ENCODE results near the gene SLC15A1. TPM values are rescaled to one million over a fixed set of nuclear protein-coding genes. Genes with fewer than 3 reads are reported as not detected.

Gene SLC15A1
- total RNA-seq, result 10 to 100 TPM in 1 of 2 donors, 1 to 10 TPM in 1; 7.8 to 12.2 TPM

DNA sequence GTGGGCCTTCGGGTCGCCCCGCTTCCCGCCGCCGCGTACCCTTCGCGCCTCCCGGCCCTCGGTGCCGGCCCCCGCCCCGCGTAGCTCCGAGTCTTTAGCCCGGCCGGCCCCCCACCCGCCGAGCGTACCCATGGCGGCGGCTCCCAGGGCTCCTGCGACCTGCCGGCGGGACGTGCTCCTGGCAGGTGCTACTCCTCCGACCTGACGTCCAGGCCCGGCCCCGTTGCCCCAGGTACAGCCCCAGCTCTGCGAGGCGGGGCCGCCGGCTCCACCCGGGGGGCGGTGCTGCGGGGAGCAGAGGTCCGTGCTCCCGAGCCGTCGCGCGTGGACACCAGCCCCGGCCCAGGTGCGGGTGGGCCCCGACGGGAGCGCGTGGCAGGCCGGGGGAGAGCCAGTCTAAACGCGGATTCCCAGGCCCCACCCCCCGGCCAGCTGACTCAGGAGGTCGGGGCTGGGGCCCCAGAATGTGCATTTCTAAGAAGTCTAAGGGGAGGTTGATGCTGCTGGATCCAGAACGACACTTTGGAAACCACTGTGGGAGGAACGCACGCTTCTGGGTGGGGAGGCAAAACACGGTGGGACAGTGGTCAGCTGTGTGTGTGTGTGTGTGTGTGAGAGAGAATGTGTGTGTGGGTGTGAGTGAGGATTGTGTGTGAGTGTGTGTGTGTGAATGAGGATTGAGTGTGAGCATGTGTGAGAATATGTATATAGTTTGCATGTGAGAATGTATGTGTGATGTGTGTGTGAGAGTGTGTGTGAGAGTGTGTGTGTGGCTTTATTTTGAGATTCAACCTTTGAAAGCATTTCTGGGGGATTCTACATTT, at the start of gene SLC15A1:
SLC15A1 (minus strand) TSS at position 206 of the 824 bp plus-strand sequence; CDS start at position 132, 74 bp downstream.
- intact Hi-C loops (cut with DNase I), result no loop called here
- peak within 1 kb of the TSS in 1 of 2 donors; percentile 3 for H3K4me3 ChIP-seq
- peak within 1 kb of the TSS in 3 of 4 donors; percentile 11 to 71 (median 43) for H3K27ac ChIP-seq
- WGBS, 2 donors, result 6 to 43% methylated on average over 8 to 57 of the region's 59 CpGs
- peaks cover 0 to 6% of the 10 kb centered on the region in 2 donors for H3K27me3 ChIP-seq
- H3K4me1 ChIP-seq, result peaks cover 15% of the 10 kb centered on the region
- no peaks in the 10 kb centered on the region for H3K9me3 ChIP-seq
- ATAC-seq, result peak; percentile 66
- no peaks in the 10 kb centered on the region for H3K36me3 ChIP-seq (replicated peaks in 1 of 2; ENCODE audit: insufficient read depth in 1 of 2, low read depth in 2 of 2)
- peak; percentile 37 to 61 (median 46) for DNase-seq
- no peak for TF ChIP-seq CTCF (IDR thresholded peaks at IDR 0.05)
- peak in 1 of 3 donors; percentile 30 for TF ChIP-seq POLR2A (IDR thresholded peaks at IDR 0.05)

DNA sequence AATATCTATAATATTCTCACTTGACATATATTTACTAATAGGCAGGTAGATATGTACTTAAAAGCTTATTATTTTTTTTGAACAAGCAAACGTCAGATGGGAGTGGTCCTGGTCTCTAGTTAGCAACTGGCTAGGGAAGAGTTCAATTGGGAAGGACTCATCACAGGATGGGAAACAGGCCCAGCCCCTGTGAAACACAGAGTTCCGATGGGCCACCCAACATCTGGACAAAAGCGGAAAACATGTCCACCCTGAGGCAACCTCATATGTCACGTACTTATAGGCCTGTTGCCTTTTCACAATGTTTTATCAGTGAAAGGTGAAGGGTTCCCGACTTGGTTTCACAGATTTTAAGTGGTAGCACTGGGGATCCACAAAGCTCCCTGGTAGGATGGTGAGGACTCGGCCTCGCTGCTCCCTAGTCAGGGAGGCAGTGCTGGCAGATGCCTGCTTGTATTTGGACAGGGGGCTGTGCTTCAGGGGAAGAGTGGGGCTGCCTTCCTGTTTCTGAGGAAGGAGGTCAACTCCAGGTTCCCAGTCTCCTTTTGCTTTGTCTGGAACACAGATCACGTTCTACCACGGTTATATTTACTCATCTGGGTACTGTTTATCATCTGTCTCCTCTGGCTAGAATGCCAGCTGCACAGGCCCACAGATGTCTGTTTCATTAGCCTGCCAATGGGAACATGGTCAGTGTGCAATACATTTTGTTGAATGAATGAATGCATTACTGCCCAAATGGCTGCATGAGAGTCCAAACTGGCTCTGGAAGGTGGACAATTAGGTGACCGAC, 49.4 kb upstream of the SLC15A1 start:
- Histone ChIP-seq H3K4me1 (peaks cover 13% of the 10 kb centered on the region), H3K36me3 (replicated peaks in 1 of 2; ENCODE audit: insufficient read depth in 1 of 2, low read depth in 2 of 2) (peaks cover 0 to 4% of the 10 kb centered on the region in 2 donors), H3K4me3 (no peak overlapping the region), H3K27me3 (no peaks in the 10 kb centered on the region), H3K9me3 (no peaks in the 10 kb centered on the region), H3K27ac (no peak overlapping the region)
- intact Hi-C loops (cut with DNase I), result no loop called here
- no peak for ATAC-seq
- peak in 1 of 4 donors; percentile 29 for DNase-seq
- no peak for TF ChIP-seq POLR2A (IDR thresholded peaks at IDR 0.05)
- no peak for TF ChIP-seq CTCF (IDR thresholded peaks at IDR 0.05)
- WGBS, 2 donors, result 75 to 77% methylated on average over 9 to 10 of the region's 10 CpGs

DNA sequence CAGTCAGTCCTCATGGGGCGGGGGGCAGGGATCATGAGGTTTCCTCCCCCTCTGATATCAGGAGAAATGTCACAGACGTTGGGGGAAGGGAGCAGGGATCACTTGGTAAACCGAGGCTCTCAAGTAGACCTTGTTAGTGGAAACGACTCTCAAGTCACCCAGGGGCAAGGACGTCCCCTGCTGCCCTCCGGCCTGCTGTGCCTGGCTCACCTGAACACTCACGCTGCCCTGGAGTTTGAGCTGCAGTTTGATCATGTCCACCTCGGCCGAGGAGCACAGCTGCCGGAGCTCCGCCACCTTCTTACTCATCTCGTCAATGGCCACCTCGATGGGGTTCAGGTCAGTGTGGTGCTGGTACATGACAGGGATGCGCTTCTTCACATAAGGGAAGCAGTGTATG, 47.6 kb upstream of the SLC15A1 start:
- Histone ChIP-seq H3K4me3 (no peak overlapping the region), H3K27me3 (no peaks in the 10 kb centered on the region), H3K27ac (no peak overlapping the region), H3K4me1 (peaks cover 13% of the 10 kb centered on the region), H3K9me3 (no peaks in the 10 kb centered on the region), H3K36me3 (replicated peaks in 1 of 2; ENCODE audit: insufficient read depth in 1 of 2, low read depth in 2 of 2) (peaks cover 0 to 4% of the 10 kb centered on the region in 2 donors)
- no peak for TF ChIP-seq POLR2A (IDR thresholded peaks at IDR 0.05)
- TF ChIP-seq CTCF (IDR thresholded peaks at IDR 0.05), result no peak
- intact Hi-C loops (cut with DNase I), result no loop called here
- WGBS, 2 donors, result 85 to 87% methylated on average over 9 to 14 of the region's 14 CpGs
- ATAC-seq, result no peak
- DNase-seq, result no peak

- ATAC-seq (no peak), DNase-seq (no peak)
- Histone ChIP-seq H3K4me3 (no peak overlapping the region), H3K27me3 (no peaks in the 10 kb centered on the region), H3K4me1 (peaks cover 13% of the 10 kb centered on the region), H3K27ac (no peak overlapping the region), H3K36me3 (replicated peaks in 1 of 2; ENCODE audit: insufficient read depth in 1 of 2, low read depth in 2 of 2) (peaks cover 0 to 4% of the 10 kb centered on the region in 2 donors), H3K9me3 (no peaks in the 10 kb centered on the region)
- intact Hi-C loops (cut with DNase I), result no loop called here
- no peak for TF ChIP-seq POLR2A (IDR thresholded peaks at IDR 0.05)
- TF ChIP-seq CTCF (IDR thresholded peaks at IDR 0.05), result no peak
- WGBS, 2 donors, result 84 to 89% methylated on average over 5 of the region's 5 CpGs
These were observed 46.6 kb upstream of the SLC15A1 start for GRCh38 chr13:98798849-98799645.
